ENCODE data around the gene MRTFA. TPM values are rescaled to one million over a fixed set of nuclear protein-coding genes. Genes with fewer than 3 reads are reported as not detected.

The MRTFA gene
- total RNA-seq, 2 donors from 2014 or later, result 71.0 to 104 TPM

- no peaks in the 10 kb centered on the region for H3K9me3 ChIP-seq
- H3K27ac ChIP-seq, result no peak overlapping the region
- no peak for TF ChIP-seq CTCF (IDR thresholded peaks at IDR 0.05)
- no peak for TF ChIP-seq POLR2AphosphoS5 (IDR thresholded peaks at IDR 0.05)
- no peak for TF ChIP-seq POLR2A (IDR thresholded peaks at IDR 0.05)
- no peak for DNase-seq (ENCODE audit: low spot score)
- H3K36me3 ChIP-seq, result no peaks in the 10 kb centered on the region
- H3K4me1 ChIP-seq (replicated peaks), result no peaks in the 10 kb centered on the region
- H3K27me3 ChIP-seq (replicated peaks; ENCODE audit: insufficient read depth), result no peaks in the 10 kb centered on the region
- intact Hi-C loops (cut with DNase I), result no loop called here
- 69% methylated on average over 2 of the region's 2 CpGs for WGBS
- H3K4me3 ChIP-seq, result no peak overlapping the region
Observed at GRCh38 chr22:40670058-40670457, 33.5 kb upstream of the MRTFA start.

DNA sequence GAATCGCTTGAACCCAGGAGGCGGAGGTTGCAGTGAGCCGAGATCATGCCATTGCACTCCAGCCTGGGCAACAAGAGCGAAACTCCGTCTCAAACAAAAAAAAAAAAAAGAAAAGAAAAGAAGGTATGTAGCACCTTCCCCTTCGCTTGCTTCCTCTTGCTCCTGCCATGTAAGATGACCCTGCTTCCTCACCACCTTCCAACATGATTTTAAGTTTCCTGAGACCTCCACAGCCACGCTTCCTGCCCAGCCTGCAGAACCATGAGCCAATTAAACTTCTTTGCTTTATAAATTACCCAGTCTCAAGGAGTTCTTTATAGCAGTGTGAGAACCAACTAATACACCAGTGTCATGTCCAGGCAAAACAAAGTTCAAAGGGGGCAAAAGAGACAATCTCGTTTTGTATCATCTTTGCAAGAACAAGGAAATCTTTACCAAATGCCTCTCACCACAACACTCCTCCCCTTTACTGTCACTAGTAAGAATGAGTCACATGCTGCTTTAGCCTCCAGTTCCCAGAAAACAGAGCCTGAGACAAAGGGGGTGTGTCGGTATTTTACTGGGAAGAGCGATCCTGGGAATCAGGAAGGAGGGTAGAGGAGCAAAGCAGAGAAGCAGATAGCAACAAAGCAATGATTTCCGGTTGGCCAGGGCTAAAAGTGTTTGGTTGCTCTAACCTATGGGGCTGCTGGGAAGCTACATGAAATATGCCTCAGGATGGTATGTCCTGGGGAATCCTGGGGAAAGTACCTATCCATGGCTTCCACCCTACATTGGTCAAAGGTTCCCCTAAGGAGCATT lies 32.3 kb upstream of the MRTFA start:
- WGBS, result 76% methylated on average over 11 of the region's 11 CpGs
- Histone ChIP-seq H3K4me1 (replicated peaks) (no peaks in the 10 kb centered on the region), H3K4me3 (no peak overlapping the region), H3K27ac (no peak overlapping the region), H3K9me3 (no peaks in the 10 kb centered on the region), H3K36me3 (no peaks in the 10 kb centered on the region), H3K27me3 (replicated peaks; ENCODE audit: insufficient read depth) (no peaks in the 10 kb centered on the region)
- TF ChIP-seq POLR2AphosphoS5 (IDR thresholded peaks at IDR 0.05) (peak; percentile 35), CTCF (IDR thresholded peaks at IDR 0.05) (no peak)
- DNase-seq (ENCODE audit: low spot score), result no peak
- intact Hi-C loops (cut with DNase I), result no loop called here

GRCh38 chr22:40666151-40666848 lies 29.8 kb upstream of the MRTFA start:
- Histone ChIP-seq H3K36me3 (no peaks in the 10 kb centered on the region), H3K27me3 (replicated peaks; ENCODE audit: insufficient read depth) (no peaks in the 10 kb centered on the region), H3K4me3 (no peak overlapping the region), H3K9me3 (no peaks in the 10 kb centered on the region), H3K4me1 (replicated peaks) (no peaks in the 10 kb centered on the region), H3K27ac (no peak overlapping the region)
- DNase-seq (ENCODE audit: low spot score), result no peak
- TF ChIP-seq POLR2AphosphoS5 (IDR thresholded peaks at IDR 0.05), result no peak
- no peak for TF ChIP-seq CTCF (IDR thresholded peaks at IDR 0.05)
- TF ChIP-seq POLR2A (IDR thresholded peaks at IDR 0.05), result no peak
- intact Hi-C loops (cut with DNase I), result no loop called here
- 47% methylated on average over 7 of the region's 7 CpGs for WGBS

- H3K4me3 ChIP-seq, result no peak overlapping the region
- no peaks in the 10 kb centered on the region for H3K36me3 ChIP-seq
- no peaks in the 10 kb centered on the region for H3K27me3 ChIP-seq (replicated peaks; ENCODE audit: insufficient read depth)
- no peaks in the 10 kb centered on the region for H3K9me3 ChIP-seq
- no peak for DNase-seq (ENCODE audit: low spot score)
- no peaks in the 10 kb centered on the region for H3K4me1 ChIP-seq (replicated peaks)
- intact Hi-C loops (cut with DNase I), result no loop called here
- TF ChIP-seq POLR2A (IDR thresholded peaks at IDR 0.05), result no peak
- TF ChIP-seq CTCF (IDR thresholded peaks at IDR 0.05), result no peak
- TF ChIP-seq POLR2AphosphoS5 (IDR thresholded peaks at IDR 0.05), result peak; percentile 9
- no peak overlapping the region for H3K27ac ChIP-seq
- WGBS, result 33% methylated on average over 4 of the region's 4 CpGs
Observed at GRCh38 chr22:40665312-40665711, 28.8 kb upstream of the MRTFA start.

Data from prostate gland (tissue), 2 donors.